ENCODE measurements around the gene IKZF5. TPM values are rescaled to one million over a fixed set of nuclear protein-coding genes. Genes with fewer than 3 reads are reported as not detected.

IKZF5 gene
- total RNA-seq, 1 experiment from 2014 or later, result 1.4 TPM

DNA sequence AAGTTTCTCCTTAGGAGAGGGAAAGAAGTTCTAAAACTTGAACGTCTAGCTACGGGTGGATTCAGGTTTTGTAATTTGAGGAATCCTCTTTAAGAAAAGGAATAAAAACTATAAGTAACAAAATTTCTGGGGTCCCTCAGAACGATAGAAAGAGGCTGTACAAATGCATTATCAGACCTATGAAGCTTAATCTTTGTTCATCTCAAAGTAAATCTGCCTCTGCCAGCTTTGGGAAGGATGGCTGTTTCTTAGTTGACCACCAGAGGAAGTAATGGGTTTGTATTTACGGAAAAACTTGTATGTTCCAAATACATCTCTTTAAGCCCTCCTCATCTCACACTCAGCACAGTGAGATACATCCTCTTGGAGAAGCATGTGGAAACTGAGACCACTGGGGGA is 27.5 kb downstream of the IKZF5 start:
- DNase-seq (ENCODE audit: low read depth), result no peak

DNA sequence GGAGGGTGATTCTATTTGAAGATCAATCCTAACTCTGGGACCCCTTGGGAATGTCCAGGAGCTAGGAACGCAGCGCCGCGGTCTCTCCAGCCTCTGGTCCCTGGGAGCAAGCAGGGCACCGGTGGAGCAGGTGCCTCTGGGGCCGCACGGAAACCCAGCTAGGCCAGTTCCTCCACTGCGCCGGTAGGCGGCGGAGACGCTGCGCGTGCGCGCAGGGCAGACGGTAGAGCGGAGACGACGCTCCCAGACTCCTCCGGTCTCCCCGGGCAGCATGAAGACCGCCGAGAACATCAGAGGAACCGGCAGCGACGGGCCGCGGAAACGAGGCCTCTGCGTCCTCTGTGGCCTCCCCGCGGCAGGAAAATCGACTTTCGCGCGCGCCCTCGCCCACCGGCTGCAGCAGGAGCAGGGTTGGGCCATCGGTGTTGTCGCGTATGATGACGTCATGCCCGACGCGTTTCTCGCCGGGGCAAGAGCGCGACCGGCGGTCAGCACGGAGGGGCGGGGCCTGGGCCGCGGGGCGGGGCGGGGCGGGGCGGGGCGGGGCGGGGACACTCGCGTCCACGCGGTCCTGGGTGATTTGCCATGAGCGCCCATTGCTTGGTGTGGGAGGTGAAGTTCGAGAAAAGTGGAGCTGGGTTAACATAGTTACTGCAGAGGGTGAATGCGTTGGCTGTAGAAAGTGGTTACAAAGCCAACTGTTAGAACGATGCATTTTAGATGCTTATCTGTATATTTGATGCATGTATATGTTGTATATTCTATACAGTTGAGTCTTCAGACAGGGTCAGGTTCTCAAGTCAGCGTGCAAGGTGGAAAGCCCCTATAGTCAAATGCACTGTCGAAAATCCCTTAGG is 28.2 kb downstream of the IKZF5 start, which contains the start of gene PSTK:
Gene PSTK (plus strand): TSS at position 193 of the 857 bp plus-strand sequence. CDS start 79 bp downstream, at position 272.
- DNase-seq (ENCODE audit: low read depth), result peak; percentile 89

DNA sequence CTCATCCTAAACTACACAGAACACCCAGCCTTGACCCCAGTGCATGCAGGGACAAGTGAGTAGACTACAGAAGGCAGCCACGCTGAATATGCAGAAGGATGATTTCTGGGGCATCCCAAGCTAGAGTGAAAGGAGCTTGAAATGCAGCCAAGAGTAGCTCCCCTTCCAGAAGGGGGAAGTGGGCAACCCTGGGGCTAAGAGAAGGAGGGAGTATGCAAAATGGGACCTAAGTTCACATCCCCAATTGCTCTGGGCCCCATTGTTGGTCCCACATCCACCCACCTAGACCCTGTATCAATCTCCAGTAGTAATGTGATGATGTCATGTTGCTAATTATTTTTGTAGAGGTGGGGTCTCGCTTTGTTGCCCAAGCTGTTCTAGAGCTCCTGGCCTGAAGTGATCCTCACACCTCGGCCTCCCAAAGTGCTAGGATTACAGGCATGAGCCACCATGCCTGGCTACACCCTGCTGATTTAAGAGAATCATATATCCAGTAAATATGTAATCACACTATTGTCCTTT is 34.0 kb downstream of the IKZF5 start:
- DNase-seq (ENCODE audit: low read depth), result no peak

DNA sequence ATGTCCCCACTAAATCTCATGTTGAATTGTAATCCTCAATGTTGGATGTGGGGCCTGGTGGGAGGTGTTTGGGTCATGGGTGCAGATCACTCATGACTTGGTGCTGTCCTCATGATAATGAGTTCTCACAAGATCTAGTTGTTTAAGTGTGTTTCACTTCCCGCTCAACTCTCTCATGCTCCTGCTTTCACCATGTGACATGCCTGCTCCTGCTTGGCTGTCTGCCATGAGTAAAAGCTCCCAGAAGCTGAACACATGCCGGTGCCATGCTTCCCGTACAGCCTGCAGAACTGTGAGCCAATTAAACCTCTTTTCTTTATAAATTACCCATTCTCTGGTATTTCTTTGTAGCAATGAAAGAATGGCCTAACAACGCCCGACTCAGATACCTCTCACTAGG is 34.6 kb downstream of the IKZF5 start:
- DNase-seq (ENCODE audit: low read depth), result no peak

DNA sequence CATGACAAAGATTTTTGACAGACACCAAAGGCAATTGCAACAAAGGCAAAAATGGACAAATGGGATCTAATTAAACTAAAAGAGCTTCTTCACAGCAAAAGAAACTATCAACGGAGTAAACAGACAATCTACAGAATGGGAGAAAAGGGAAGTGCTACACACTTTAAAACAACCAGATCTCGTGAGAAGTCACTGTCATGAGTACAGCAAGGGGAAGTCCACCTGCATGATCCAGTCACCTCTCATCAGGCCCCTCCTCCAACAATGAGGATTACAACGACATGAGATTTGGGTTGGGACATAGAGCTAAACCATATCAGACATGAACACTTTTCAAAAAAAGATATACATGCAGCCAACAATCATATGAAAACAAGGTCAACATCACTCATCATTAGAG is 39.9 kb downstream of the IKZF5 start:
- no peak for DNase-seq (ENCODE audit: low read depth)

DNA sequence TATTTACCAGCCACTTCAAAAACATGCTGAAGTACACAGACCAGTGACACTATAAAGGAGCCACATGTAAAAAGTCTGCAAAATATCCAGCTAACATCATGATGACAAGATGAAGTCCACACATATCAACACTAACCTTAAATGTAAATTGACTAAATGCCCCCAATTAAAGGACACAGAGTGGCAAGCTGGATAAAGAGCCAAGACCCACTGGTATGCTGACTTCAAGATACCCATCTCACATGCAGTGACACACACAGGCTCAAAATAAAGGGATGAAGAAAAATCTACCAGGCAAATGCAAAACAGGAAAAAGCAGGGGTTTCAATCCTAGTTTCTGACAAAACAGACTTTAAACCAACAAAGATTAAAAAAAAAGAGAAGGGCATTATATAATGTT is 41.7 kb downstream of the IKZF5 start:
- no peak for DNase-seq (ENCODE audit: low read depth)

DNA sequence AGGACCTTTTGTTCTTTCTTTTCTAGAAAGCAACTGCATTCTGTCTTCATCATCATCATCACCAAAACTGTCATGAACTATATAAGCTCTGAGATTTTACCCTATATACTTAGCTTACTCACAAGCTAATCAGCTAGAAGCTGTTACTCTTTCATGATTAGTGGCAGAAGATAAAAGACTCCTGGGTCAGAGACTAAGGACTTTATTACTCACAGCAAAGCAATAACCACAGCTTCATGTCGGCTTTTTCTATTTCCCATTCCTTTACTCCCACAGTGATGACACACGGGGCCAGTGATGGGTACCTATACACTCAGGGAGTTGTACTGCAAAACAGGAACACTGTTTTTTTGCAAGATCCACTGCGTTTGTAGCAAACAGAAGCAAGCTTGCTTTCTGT is 46.2 kb downstream of the IKZF5 start:
- no peak for DNase-seq (ENCODE audit: low read depth)

DNA sequence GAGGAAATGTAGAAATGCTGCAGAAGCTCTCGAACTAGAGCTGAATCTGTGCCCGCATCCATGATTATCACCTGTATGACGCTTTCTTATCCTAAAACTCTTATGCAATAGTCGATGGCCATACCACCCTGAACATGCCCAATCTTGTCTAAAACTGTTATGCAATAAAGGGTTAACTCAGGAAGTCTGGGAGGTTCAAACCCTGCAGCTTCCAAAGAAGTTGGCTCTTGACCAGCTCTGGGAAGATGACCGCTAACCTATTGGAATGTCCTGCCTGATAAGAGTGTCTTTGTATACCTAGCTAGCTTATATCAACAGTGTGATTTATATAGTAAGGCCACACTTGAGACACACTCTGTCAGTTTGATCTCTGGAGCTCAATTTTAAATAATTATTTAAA is 51.1 kb downstream of the IKZF5 start:
- DNase-seq (ENCODE audit: low read depth), result peak; percentile 12

DNA sequence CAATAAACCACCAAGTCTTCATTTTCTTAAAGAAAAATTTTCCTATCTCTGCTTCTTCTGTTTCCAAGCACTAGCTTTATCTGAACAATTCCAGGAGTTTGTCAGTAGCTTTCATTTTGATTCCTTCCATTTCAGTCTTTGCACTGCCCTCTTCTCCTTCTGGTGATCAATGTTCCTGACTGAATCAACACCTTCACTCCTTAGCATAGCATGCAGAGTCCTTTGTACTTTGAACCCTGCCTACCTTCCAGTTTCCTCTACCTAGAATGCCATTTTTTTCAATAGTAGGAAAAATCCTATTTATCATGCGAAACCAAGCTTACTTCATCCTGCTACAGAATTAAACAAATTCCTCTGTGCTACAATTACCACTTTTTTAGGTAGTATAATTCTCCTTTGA is 52.7 kb downstream of the IKZF5 start:
- no peak for DNase-seq (ENCODE audit: low read depth)

DNA sequence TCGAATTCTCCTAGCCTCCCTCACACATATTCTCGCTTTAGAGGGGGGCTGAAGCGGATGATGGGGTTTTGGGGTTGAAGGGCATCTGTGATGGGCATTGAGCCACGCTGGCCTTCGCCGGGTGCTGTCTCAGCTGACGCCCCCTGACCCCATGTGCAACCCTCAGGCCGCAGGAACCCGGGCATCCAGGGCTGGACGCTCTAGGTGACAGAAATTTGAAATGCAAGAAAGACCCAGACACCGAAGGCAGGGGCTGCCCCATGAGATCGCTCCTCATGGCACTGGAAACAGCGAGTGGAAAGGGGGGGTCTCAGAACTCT is 53.9 kb downstream of the IKZF5 start:
- no peak for DNase-seq (ENCODE audit: low read depth)

DNA sequence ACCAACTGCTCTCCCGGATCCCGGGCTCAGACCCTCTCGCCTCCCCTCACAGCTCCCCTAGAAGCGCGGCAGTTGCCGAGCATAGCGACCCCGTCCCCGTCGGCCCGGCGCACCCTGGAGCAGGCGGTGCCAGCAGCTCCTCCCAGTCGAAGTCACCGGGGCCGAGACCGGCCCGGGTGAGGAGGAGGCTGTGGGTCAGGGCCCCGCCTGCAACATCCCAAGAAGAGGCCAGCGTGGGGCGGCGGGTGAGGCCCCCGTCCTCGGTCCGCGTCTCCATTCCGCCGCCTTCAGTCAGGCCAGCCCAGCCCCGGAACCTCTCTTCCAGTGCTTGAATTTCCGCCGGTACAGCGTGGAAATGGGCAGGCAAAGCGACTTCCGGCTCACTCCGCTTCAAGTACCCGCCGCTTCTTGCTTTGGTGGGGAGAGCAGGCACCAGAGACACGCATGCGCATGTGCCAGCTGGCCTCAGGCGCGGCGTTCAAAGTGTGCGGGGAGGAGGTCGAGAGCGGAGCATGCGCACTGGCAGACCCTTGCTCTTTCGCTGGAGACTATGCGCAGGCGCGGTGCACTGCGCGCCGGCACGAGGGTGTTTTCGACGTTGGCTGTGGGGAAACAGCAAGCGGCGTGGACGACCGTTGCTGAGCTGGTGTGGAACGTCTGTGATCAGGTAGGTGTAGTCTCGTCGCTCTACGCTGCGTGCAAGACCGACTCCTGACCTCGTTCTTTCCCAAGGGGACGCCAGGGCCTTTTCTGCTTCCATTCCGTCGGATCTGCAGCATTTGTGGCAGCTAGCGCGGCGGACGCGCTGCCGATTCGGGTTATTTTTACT is 54.5 kb downstream of the IKZF5 start, which contains the start of gene C10orf88:
Gene C10orf88 (minus strand): TSS at position 326 of the 829 bp plus-strand sequence. CDS start 49 bp downstream, at position 277.
- DNase-seq (ENCODE audit: low read depth), result peak; percentile 98

DNA sequence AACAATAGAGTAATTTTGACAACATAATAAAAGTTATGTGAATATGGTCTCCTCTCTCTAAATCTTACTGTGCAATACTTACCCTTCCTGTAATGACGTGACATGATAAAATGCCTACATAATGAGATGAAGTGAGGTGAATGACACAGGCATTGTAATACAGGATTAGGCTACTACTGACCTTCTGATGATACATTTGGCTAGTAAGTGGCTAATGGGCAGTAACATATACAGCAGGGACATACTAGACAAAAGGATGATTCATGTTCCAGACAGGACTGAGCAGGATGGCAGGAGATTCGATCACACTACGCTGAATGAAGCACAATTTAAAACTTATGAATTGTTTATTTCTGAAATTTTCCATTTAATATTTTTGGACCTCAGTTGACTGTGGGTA is 59.3 kb downstream of the IKZF5 start:
- no peak for DNase-seq (ENCODE audit: low read depth)

Other genes starting within 250 kb of the IKZF5 start
- 0.77 and 1.4 TPM in 2 replicates for gene CUZD1, start 162.9 kb downstream of the IKZF5 start, total RNA-seq (2014; rRNA removed; shearing (Covaris generic))
- 7.6 and 9.5 TPM in 2 replicates for gene FAM24B, start 129.2 kb downstream of the IKZF5 start, total RNA-seq (2014; rRNA removed; shearing (Covaris generic))
- gene FAM24A, start 98.2 kb downstream of the IKZF5 start, total RNA-seq (2014; rRNA removed; shearing (Covaris generic)), result not detected in 2 replicates
- gene C10orf88, start 54.6 kb downstream of the IKZF5 start, total RNA-seq (2014; rRNA removed; shearing (Covaris generic)), result 4.1 and 6.7 TPM in 2 replicates
- gene PSTK, start 28.4 kb downstream of the IKZF5 start, total RNA-seq (2014; rRNA removed; shearing (Covaris generic)), result 6.4 and 9.0 TPM in 2 replicates
- 2.9 and 8.3 TPM in 2 replicates for gene ACADSB, start 211 bp upstream of the IKZF5 start, total RNA-seq (2014; rRNA removed; shearing (Covaris generic))
- 1.1 and 3.3 TPM in 2 replicates for gene HMX3, start 127.2 kb upstream of the IKZF5 start, total RNA-seq (2014; rRNA removed; shearing (Covaris generic))
- gene HMX2, start 139.3 kb upstream of the IKZF5 start, total RNA-seq (2014; rRNA removed; shearing (Covaris generic)), result 1.1 and 1.3 TPM in 2 replicates
- 381 and 482 TPM in 2 replicates for gene BUB3, start 145.6 kb upstream of the IKZF5 start, total RNA-seq (2014; rRNA removed; shearing (Covaris generic))

All from Daoy (cell line).